ENCODE results near the gene AP2M1. TPM values are rescaled to one million over a fixed set of nuclear protein-coding genes. Genes with fewer than 3 reads are reported as not detected.

AP2M1 gene
- total and polyA plus RNA-seq, 7 donors, result 203 to 240 (median 230) TPM

GRCh38 chr3:184185461-184186183, 11.0 kb downstream of the AP2M1 start:
- Histone ChIP-seq H3K36me3 (peaks cover 40 to 76% (median 63%) of the 10 kb centered on the region in 4 donors), H3K27me3 (no peaks in the 10 kb centered on the region), H3K27ac (peak overlapping the region; percentile 87 to 90 (median 88)), H3K9me3 (no peaks in the 10 kb centered on the region), H3K4me1 (peaks cover 0 to 38% (median 29%) of the 10 kb centered on the region in 4 donors), H3K4me3 (peak overlapping the region; percentile 71 to 98 (median 96))
- intact Hi-C loops (cut with DNase I), result loop anchor here (1.0 to 5.0 kb wide), 5 partner anchors 10 to 168 kb away; partner anchors contain the start of genes ABCC5, ALG3, EEF1AKMT4 and EIF2B5
- peak in 1 of 4 donors; percentile 48 for TF ChIP-seq EP300 (IDR thresholded peaks at IDR 0.05)
- TF ChIP-seq POLR2A (IDR thresholded peaks at IDR 0.05), result no peak
- peak; percentile 100 for DNase-seq
- 3 to 4% methylated on average over 55 of the region's 55 CpGs for WGBS, 2 donors

GRCh38 chr3:184186184-184186901, 11.7 kb downstream of the AP2M1 start, which contains the start of gene ABCF3:
Gene ABCF3 (plus strand): TSS chr3:184186199. CDS start chr3:184186208, 9 bp downstream.
- no peaks in the 10 kb centered on the region for H3K9me3 ChIP-seq
- 0 to 1% methylated on average over 45 of the region's 45 CpGs for WGBS, 2 donors
- H3K27ac ChIP-seq, result peak within 1 kb of the TSS; percentile 87 to 90 (median 88)
- peaks cover 0 to 37% (median 29%) of the 10 kb centered on the region in 4 donors for H3K4me1 ChIP-seq
- TF ChIP-seq POLR2AphosphoS5 (IDR thresholded peaks at IDR 0.05), result peak; percentile 90 to 98 (median 94)
- peak; percentile 62 to 84 for TF ChIP-seq POLR2A (IDR thresholded peaks at IDR 0.05)
- TF ChIP-seq CTCF (IDR thresholded peaks at IDR 0.05), result no peak
- intact Hi-C loops (cut with DNase I), result loop anchor here (2.0 to 5.0 kb wide), 4 partner anchors 52 to 169 kb away; partner anchors contain the start of genes ABCC5, ALG3, EEF1AKMT4 and EIF2B5
- peak within 1 kb of the TSS; percentile 71 to 98 (median 96) for H3K4me3 ChIP-seq
- peaks cover 39 to 76% (median 63%) of the 10 kb centered on the region in 4 donors for H3K36me3 ChIP-seq
- H3K27me3 ChIP-seq, result no peaks in the 10 kb centered on the region
- peak; percentile 81 for DNase-seq

GRCh38 chr3:184186902-184187207, 12.2 kb downstream of the AP2M1 start:
- peak overlapping the region; percentile 71 to 98 (median 96) for H3K4me3 ChIP-seq
- H3K9me3 ChIP-seq, result no peaks in the 10 kb centered on the region
- TF ChIP-seq CTCF (IDR thresholded peaks at IDR 0.05) (no peak), EP300 (IDR thresholded peaks at IDR 0.05) (no peak), POLR2A (IDR thresholded peaks at IDR 0.05) (no peak), POLR2AphosphoS5 (IDR thresholded peaks at IDR 0.05) (no peak)
- WGBS, 2 donors, result 8 to 16% methylated on average over 3 of the region's 3 CpGs
- intact Hi-C loops (cut with DNase I), result loop anchor here (2.0 to 5.0 kb wide), 4 partner anchors 52 to 170 kb away; partner anchors contain the start of genes ABCC5, ALG3, EEF1AKMT4 and EIF2B5
- no peaks in the 10 kb centered on the region for H3K27me3 ChIP-seq
- H3K36me3 ChIP-seq, result peaks cover 36 to 76% (median 63%) of the 10 kb centered on the region in 4 donors
- H3K27ac ChIP-seq, result peak overlapping the region; percentile 87 to 90 (median 88)
- H3K4me1 ChIP-seq, result peaks cover 0 to 37% (median 29%) of the 10 kb centered on the region in 4 donors
- DNase-seq, result no peak

- H3K4me3 ChIP-seq, result no peak overlapping the region
- H3K4me1 ChIP-seq, result peaks cover 0 to 37% (median 29%) of the 10 kb centered on the region in 4 donors
- 94 to 95% methylated on average over 17 of the region's 17 CpGs for WGBS, 2 donors
- no peak for DNase-seq
- no peak overlapping the region for H3K27ac ChIP-seq
- intact Hi-C loops (cut with DNase I), result loop anchor here (5.0 kb wide), 3 partner anchors 59 to 171 kb away; partner anchors contain the start of genes ABCC5, ALG3, EEF1AKMT4 and PSMD2
- H3K27me3 ChIP-seq, result no peaks in the 10 kb centered on the region
- no peaks in the 10 kb centered on the region for H3K9me3 ChIP-seq
- TF ChIP-seq POLR2AphosphoS5 (IDR thresholded peaks at IDR 0.05) (no peak), CTCF (IDR thresholded peaks at IDR 0.05) (no peak), POLR2A (IDR thresholded peaks at IDR 0.05) (no peak), EP300 (IDR thresholded peaks at IDR 0.05) (no peak)
- peaks cover 38 to 76% (median 63%) of the 10 kb centered on the region in 4 donors for H3K36me3 ChIP-seq
These were observed 13.4 kb downstream of the AP2M1 start for GRCh38 chr3:184188080-184188479.

Measured in sigmoid colon (tissue), 7 donors.